ENCODE results near the gene TNRC18.

GRCh38 chr7:5359344-5359743 lies 64.3 kb downstream of the TNRC18 start:
- TF ChIP-seq CTCF (IDR thresholded peaks at IDR 0.05) = no peak
- TF ChIP-seq POLR2A (IDR thresholded peaks at IDR 0.05) = no peak
